ENCODE results near the gene THSD7A. TPM values are rescaled to one million over a fixed set of nuclear protein-coding genes. Genes with fewer than 3 reads are reported as not detected.

Gene THSD7A
- total and polyA plus RNA-seq, 2 of the 8 experiments (the other 6 are each of a cell fraction or from before 2014, with no cell fraction given) = 0.44 to 1.2 TPM

DNA sequence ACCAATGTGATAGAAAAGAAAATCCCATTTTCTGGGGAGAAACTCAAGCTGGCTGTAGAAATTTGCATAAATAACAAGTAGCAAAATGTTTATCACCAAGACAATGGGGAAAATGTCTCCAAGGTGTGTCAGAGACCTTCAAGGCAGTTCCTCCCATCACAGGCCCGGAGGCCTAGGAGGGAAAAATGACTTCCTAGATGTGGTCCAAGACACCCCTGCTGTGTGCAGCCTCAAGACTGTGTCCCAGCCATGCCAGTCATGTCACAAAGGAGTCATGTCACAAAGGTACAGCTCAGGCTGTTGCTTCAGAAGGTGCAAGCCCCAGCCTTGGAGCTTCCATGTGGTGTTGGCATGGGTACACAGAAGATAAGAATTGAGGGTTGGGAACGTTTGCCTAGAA is 33.7 kb upstream of the THSD7A start (continued):
- TF ChIP-seq NRF1 (IDR thresholded peaks at IDR 0.05; ENCODE audit: low read depth, low read length) (no peak), SRF (IDR thresholded peaks at IDR 0.05; ENCODE audit: low read depth, low read length) (no peak), SP1 (IDR thresholded peaks at IDR 0.05; ENCODE audit: low read depth, low read length) (no peak), CHD2 (IDR thresholded peaks at IDR 0.05; ENCODE audit: low read length) (no peak)
- TF ChIP-seq, protein P1, sequence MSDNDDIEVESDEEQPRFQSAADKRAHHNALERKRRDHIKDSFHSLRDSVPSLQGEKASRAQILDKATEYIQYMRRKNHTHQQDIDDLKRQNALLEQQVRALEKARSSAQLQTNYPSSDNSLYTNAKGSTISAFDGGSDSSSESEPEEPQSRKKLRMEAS (IDR thresholded peaks at IDR 0.05) = no peak

Data from H1 (cell line).